ENCODE measurements around the gene CDH4. TPM values are rescaled to one million over a fixed set of nuclear protein-coding genes. Genes with fewer than 3 reads are reported as not detected.

The CDH4 gene
- 0.23 TPM for total RNA-seq (ENCODE audit: unreplicated experiment)
- long read RNA-seq = 0 reads

DNA sequence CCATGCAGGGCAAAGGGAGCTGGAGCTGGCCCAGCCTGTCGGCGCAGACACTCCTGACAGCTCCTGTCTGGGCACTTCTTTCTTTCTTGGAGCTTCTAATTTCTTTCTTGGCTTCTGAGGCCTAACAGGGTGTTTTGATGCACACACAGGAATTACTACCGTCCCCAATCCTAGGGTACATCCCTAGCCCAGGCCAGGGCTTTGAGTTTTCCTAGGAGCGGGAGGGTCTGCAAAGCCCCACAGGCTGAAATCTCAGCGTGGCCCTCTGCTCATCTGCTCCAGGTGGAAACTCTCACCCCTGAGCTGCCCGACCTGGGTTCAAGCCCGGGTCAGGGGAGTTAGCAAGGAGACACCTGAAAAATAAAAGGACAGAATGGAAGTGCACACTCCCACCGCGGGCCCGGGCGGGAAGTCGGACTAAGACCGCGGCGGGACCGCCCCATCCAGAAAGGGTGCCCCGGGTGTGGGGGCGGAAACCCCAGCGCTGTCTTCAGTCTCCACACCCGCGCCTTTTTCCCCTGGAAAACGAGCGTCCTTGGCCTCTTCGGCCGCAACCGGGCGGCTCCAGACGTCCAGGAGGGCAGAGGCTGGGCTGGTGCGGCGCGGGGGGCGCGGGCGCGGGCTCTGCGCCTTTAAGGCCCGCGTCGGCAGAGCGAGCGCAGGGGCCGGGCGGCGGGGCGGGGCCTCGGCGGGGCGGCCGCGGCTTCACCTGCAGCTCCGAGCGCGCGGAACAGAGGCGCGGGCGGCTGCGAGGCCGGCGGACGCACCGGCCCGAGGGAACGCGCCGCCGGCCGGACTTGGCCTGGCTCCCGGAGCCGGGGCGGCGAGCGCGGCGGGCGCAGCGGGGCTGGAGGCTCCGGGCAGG, at the start of gene CDH4:
Gene CDH4, plus strand, starts transcription at position 733 of the 865 bp plus-strand sequence.
- DNase-seq (ENCODE audit: low spot score) = peak; percentile 20
- TF ChIP-seq, protein P1, sequence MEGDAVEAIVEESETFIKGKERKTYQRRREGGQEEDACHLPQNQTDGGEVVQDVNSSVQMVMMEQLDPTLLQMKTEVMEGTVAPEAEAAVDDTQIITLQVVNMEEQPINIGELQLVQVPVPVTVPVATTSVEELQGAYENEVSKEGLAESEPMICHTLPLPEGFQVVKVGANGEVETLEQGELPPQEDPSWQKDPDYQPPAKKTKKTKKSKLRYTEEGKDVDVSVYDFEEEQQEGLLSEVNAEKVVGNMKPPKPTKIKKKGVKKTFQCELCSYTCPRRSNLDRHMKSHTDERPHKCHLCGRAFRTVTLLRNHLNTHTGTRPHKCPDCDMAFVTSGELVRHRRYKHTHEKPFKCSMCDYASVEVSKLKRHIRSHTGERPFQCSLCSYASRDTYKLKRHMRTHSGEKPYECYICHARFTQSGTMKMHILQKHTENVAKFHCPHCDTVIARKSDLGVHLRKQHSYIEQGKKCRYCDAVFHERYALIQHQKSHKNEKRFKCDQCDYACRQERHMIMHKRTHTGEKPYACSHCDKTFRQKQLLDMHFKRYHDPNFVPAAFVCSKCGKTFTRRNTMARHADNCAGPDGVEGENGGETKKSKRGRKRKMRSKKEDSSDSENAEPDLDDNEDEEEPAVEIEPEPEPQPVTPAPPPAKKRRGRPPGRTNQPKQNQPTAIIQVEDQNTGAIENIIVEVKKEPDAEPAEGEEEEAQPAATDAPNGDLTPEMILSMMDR (IDR thresholded peaks at IDR 0.05; ENCODE audit: unreplicated experiment) = no peak
- peaks cover 11% of the 10 kb centered on the region for H3K4me1 Mint-ChIP-seq (ENCODE audit: unreplicated experiment)
- H3K9me3 Mint-ChIP-seq (ENCODE audit: unreplicated experiment) = no peaks in the 10 kb centered on the region
- H3K4me3 Mint-ChIP-seq (ENCODE audit: unreplicated experiment) = peak within 1 kb of the TSS; percentile 71
- no peaks in the 10 kb centered on the region for H3K36me3 Mint-ChIP-seq (ENCODE audit: low read depth, unreplicated experiment)
- H3K27me3 Mint-ChIP-seq (ENCODE audit: unreplicated experiment) = peaks cover 29% of the 10 kb centered on the region
- H3K27ac Mint-ChIP-seq (ENCODE audit: unreplicated experiment) = no peak within 1 kb of the TSS

DNA sequence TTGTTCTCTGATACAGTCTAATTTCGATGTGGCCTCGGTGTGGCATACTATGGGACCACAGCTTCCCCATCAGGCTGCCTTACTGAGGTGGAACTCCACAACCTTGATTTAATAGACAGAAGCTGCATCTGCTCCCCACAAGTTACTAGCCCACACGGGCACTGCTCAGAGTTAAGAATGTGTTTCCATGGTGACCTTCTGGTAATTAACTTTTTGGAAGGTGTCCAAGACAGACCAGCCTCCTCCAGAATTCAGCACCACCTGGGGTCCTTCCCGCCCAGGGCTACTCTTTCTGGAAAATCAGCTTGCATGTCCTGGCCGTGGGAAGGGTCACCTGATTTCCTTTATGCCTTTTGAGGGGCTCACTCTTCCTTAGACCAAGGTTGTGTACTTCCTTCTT, 48.7 kb upstream of the CDH4 start:
- H3K27me3 Mint-ChIP-seq (ENCODE audit: unreplicated experiment) = no peaks in the 10 kb centered on the region
- H3K36me3 Mint-ChIP-seq (ENCODE audit: low read depth, unreplicated experiment) = no peaks in the 10 kb centered on the region
- no peak for DNase-seq (ENCODE audit: low spot score)
- no peak overlapping the region for H3K27ac Mint-ChIP-seq (ENCODE audit: unreplicated experiment)
- no peaks in the 10 kb centered on the region for H3K9me3 Mint-ChIP-seq (ENCODE audit: unreplicated experiment)
- TF ChIP-seq, protein P1 (IDR thresholded peaks at IDR 0.05; ENCODE audit: unreplicated experiment) = no peak
- no peaks in the 10 kb centered on the region for H3K4me1 Mint-ChIP-seq (ENCODE audit: unreplicated experiment)
- H3K4me3 Mint-ChIP-seq (ENCODE audit: unreplicated experiment) = no peak overlapping the region

DNA sequence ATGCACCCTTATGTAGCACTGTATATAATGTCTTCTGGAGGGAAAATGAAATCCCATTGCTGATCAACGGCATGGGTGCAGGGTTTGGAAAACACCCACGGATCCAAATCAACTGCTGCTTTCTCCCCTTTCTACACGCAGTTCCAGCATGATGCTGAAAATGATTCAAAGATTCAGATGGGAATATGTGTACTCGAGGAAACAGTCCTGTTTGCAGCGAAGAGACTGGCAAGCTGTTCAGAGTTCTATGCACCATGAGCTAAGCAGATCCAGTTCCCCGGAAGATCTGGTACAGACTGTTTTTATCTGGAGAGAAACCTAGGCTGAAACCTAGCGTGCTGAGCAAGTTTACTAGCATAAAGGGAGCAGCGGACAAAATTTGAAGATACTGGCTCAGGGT, 47.9 kb upstream of the CDH4 start:
- H3K27ac Mint-ChIP-seq (ENCODE audit: unreplicated experiment) = no peak overlapping the region
- H3K36me3 Mint-ChIP-seq (ENCODE audit: low read depth, unreplicated experiment) = no peaks in the 10 kb centered on the region
- no peaks in the 10 kb centered on the region for H3K4me1 Mint-ChIP-seq (ENCODE audit: unreplicated experiment)
- no peak for DNase-seq (ENCODE audit: low spot score)
- no peaks in the 10 kb centered on the region for H3K9me3 Mint-ChIP-seq (ENCODE audit: unreplicated experiment)
- TF ChIP-seq, protein P1 (IDR thresholded peaks at IDR 0.05; ENCODE audit: unreplicated experiment) = no peak
- no peaks in the 10 kb centered on the region for H3K27me3 Mint-ChIP-seq (ENCODE audit: unreplicated experiment)
- H3K4me3 Mint-ChIP-seq (ENCODE audit: unreplicated experiment) = no peak overlapping the region

DNA sequence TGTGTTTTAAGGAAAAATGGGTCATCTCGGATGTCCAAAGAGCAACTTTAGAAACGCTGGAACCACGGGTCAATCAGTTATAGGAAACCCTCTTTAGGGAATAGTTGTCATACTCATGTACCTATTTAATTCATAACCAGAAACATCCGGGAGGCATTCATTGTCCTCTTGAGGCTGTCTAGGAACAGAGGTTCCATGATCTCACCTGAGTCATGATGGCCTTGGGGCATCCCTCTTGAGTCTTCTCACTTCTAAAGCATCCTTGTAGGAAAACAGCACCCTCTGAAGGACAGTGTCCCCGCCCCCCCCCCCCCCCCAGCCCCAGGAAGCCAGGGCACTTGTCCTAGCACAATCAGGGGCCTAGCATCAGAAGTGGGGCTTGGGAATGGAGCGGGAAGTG, 46.3 kb upstream of the CDH4 start:
- H3K9me3 Mint-ChIP-seq (ENCODE audit: unreplicated experiment) = no peaks in the 10 kb centered on the region
- TF ChIP-seq, protein P1 (IDR thresholded peaks at IDR 0.05; ENCODE audit: unreplicated experiment) = no peak
- no peak overlapping the region for H3K27ac Mint-ChIP-seq (ENCODE audit: unreplicated experiment)
- H3K4me3 Mint-ChIP-seq (ENCODE audit: unreplicated experiment) = no peak overlapping the region
- no peak for DNase-seq (ENCODE audit: low spot score)
- no peaks in the 10 kb centered on the region for H3K36me3 Mint-ChIP-seq (ENCODE audit: low read depth, unreplicated experiment)
- no peaks in the 10 kb centered on the region for H3K27me3 Mint-ChIP-seq (ENCODE audit: unreplicated experiment)
- no peaks in the 10 kb centered on the region for H3K4me1 Mint-ChIP-seq (ENCODE audit: unreplicated experiment)

DNA sequence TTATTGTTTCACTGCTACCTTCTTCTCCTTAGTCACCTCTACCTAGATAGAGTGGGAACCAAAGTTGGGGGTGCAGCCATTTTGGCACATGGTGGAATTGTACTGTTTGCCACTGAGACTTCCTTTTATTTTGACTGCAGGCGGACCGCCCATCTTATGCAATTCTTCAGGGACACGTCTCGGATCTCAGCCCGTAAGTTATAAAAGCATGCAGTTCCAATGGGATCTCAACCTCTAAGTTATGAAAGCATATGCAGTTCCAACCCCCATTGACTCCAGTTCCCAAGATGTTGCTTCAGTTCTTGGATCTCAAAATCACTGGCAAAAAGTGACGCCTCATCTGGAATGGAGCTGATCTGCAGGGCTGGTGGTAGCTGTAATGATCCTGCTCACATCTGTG, 41.2 kb upstream of the CDH4 start:
- Mint-ChIP-seq H3K27me3 (ENCODE audit: unreplicated experiment) (no peaks in the 10 kb centered on the region), H3K4me1 (ENCODE audit: unreplicated experiment) (no peaks in the 10 kb centered on the region), H3K9me3 (ENCODE audit: unreplicated experiment) (no peaks in the 10 kb centered on the region), H3K36me3 (ENCODE audit: low read depth, unreplicated experiment) (no peaks in the 10 kb centered on the region), H3K27ac (ENCODE audit: unreplicated experiment) (no peak overlapping the region), H3K4me3 (ENCODE audit: unreplicated experiment) (no peak overlapping the region)
- TF ChIP-seq, protein P1 (IDR thresholded peaks at IDR 0.05; ENCODE audit: unreplicated experiment) = no peak
- DNase-seq (ENCODE audit: low spot score) = no peak

Data from endothelial cell (in vitro differentiated cells).